Measurements from ENCODE around the gene DGCR8.

Gene DGCR8

DNA sequence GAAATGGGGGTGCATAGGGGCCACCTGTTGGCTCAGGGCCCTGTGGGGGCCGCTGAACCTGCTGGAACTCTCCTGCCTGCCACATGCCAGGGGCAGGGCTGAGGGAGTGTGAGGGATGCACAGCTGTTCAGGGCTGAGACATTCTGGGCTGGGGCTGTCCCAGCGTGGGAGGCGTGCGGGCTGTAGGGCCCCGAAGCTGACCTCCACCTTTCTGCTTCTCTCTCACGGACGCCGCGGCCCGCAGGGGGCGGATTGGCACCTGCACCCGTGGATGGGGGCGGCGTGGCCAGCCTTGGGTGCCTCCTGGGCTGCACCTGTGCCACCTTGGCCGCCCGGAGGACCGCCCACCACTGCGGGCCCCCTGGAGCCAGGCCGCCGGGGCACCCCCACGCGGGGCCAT is 66.7 kb downstream of the DGCR8 start:
- no peak overlapping the region for H3K4me3 ChIP-seq (ENCODE audit: low read depth, low read length)
- POLR2A ChIA-PET, result no interaction called here
- TF ChIP-seq, protein P1, sequence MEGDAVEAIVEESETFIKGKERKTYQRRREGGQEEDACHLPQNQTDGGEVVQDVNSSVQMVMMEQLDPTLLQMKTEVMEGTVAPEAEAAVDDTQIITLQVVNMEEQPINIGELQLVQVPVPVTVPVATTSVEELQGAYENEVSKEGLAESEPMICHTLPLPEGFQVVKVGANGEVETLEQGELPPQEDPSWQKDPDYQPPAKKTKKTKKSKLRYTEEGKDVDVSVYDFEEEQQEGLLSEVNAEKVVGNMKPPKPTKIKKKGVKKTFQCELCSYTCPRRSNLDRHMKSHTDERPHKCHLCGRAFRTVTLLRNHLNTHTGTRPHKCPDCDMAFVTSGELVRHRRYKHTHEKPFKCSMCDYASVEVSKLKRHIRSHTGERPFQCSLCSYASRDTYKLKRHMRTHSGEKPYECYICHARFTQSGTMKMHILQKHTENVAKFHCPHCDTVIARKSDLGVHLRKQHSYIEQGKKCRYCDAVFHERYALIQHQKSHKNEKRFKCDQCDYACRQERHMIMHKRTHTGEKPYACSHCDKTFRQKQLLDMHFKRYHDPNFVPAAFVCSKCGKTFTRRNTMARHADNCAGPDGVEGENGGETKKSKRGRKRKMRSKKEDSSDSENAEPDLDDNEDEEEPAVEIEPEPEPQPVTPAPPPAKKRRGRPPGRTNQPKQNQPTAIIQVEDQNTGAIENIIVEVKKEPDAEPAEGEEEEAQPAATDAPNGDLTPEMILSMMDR (IDR thresholded peaks at IDR 0.05; ENCODE audit: insufficient read depth, low read length, missing control alignments), result no peak
- CTCF ChIA-PET, result interaction anchor here (1.2 to 2.3 kb wide), 2 partner anchors 10 to 138 kb away, joined by 3 to 9 read pairs; no protein-coding TSS in a partner anchor
- no peak for DNase-seq (ENCODE audit: low read depth, low spot score)

DNA sequence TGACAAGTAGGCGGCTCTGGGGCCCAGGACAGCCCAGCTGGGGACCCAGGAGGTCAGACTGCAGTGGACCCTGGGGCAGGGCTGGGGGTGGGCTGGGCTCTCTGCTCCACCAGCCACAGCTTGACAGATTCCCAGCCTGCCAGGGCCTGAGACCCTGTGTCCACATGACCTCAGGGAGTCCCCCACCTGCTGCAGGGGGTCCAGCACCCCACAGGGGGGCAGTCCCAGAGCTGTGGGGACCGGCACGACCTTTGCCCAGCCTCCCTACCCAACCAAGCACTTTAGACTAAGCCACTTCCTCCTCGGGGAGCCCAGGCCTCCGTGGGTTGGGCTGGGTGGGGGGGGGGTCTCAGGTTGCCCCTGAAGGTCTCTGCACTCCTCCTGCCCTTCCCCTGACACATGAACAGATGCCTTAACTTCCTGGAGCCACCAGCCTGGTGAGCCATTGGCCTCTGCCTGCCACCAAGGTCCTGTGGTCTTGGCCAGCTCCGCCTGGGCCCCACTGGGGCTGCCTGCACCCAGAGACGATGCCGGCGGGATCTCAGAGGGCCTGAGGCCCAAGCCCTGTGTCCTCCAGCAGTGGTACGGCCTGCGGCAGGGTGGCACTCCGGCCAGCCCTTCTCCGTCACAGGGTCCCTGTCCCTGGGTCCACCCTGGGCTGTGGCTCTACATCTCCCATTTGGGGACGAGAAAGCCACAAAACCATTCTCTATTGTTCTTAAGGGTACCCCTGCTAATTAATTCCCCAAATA is 67.4 kb downstream of the DGCR8 start:
- CTCF ChIA-PET, result interaction anchor here (1.2 to 2.3 kb wide), 2 partner anchors 10 to 137 kb away, joined by 3 to 9 read pairs; no protein-coding TSS in a partner anchor

DNA sequence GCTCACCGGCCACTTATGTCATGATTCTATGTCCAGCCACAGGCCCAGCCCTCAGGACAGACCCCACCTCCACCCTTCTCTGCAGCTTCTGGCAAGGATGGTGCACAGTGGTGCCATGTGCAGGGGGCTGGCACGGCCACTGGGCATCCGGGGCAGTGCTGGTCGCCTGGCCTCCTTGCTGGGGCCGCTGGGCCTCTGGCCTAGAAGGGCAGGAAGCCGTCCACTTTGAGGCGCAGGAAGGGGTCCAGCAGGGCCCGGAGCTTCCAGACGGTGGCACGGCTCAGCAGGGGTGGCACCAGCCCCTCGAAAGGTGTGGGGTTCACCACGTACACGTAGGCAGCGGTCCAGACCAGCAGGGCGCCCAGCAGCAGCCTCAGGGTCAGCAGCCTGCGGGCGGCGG is 68.4 kb downstream of the DGCR8 start:
- ChIA-PET CTCF (interaction anchor here (2.3 kb wide), 1 partner anchor 9 kb away, joined by 9 read pairs; no protein-coding TSS in a partner anchor), POLR2A (no interaction called here)
- TF ChIP-seq, protein P1 (IDR thresholded peaks at IDR 0.05; ENCODE audit: insufficient read depth, low read length, missing control alignments), result no peak
- DNase-seq (ENCODE audit: low read depth, low spot score), result no peak
- H3K4me3 ChIP-seq (ENCODE audit: low read depth, low read length), result no peak overlapping the region

More for the DNA sequence above, 67.4 kb downstream of the DGCR8 start:
- no peak overlapping the region for H3K4me3 ChIP-seq (ENCODE audit: low read depth, low read length)
- no peak for DNase-seq (ENCODE audit: low read depth, low spot score)
- TF ChIP-seq, protein P1 (IDR thresholded peaks at IDR 0.05; ENCODE audit: insufficient read depth, low read length, missing control alignments), result no peak
- POLR2A ChIA-PET, result no interaction called here

DNA sequence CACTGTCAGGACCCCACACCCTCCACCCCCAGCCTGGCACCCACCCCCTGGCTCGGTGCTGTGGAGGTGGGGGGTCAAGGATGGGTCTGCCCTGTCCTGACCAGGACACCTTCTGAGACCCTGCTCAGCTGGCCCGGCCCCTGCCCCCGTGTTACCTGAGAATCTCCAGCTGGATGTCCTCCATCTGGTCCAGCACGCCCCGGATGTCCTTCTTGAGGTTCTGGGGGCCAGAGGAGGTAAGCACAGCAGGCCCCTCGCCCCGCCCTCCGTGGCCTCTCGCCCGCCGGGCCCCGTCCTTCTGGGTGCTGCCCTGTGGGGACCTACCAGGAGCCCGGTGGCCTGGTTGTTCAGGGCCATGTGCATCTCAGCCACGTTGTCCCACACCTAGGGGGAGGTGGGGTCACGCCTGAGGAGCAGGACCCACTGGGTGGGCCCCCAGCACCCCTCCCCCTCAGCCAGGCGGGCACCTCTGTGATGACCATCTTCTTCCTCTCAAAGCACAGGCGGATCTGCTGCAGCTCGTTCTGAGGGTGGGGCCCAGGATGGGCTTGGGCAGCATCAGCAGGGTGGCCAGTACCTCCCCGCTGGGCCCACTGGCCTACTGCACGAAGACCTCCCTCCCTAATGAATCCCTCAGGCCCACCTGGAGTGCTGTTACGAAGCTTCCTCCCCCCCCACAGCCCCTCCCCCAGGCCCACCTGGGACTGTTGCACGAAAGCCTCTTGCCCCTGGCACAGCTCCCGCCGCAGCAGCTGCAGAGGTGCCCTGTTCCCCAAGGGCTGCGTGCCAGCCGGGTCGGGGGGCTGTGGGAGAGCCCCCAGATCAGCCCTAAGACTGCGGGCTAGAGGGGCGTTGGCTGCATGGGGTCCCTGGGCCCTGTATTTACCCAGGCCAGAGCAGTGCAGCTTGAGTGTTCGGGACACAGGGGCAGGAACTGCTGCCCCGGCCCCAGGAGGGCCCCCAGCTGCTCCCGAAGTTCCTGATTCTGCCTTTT is 69.5 kb downstream of the DGCR8 start:
- no peak for DNase-seq (ENCODE audit: low read depth, low spot score)
- H3K4me3 ChIP-seq (ENCODE audit: low read depth, low read length), result no peak overlapping the region
- ChIA-PET POLR2A (no interaction called here), CTCF (no interaction called here)
- TF ChIP-seq, protein P1 (IDR thresholded peaks at IDR 0.05; ENCODE audit: insufficient read depth, low read length, missing control alignments), result no peak

DNA sequence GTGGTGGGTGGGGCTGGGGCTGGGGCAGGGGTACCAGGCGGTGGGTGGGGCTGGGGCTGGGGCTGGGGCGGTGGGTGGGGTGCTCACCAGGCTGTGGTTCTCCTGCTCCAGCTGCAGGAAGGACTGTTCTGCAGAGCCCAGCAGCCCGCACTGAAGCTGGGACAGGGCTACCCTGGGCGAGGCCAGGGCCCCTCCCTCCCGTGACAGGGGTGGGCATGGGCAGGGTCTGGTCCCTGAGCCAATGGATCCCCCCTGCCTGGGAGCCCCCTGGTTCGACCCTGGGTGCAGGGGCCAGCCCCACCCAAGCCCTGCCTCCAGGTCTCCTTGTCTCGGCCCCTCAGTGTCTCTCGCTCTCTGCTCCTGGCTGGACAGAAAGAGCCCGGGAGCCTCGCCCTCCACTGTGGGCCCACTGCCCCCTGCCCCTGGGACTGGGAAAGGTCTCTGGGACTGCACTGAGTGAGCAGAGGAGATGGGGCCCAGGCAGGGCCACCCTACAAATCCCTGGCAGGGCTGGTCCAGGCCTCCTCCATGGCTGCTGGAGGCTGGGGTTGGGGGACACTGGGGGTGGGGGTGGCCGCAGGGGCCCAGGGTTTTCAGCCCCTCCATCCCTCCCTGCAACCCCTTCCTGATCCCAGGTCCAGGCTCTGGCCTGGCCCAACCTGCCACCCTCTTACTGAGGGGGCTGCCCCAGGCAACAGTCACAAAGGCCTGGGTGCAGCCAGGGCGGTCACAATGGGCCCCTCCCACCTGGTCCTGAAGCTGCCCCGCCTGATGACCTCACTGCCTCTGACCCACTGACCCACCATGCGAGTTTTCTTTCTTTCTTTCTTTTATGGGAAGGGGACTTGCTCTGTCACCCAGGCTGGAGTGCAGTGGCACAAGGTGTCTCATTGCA is 70.6 kb downstream of the DGCR8 start, which contains the start of gene CCDC188:
CCDC188 (minus strand) TSS at position 675 of the 895 bp plus-strand sequence; CDS start at position 606, 69 bp downstream.
- H3K4me3 ChIP-seq (ENCODE audit: low read depth, low read length), result no peak within 1 kb of the TSS
- ChIA-PET POLR2A (no interaction called here), CTCF (interaction anchor here (1.1 kb wide), 1 partner anchor 14 kb away, joined by 3 read pairs; no protein-coding TSS in a partner anchor)
- TF ChIP-seq, protein P1 (IDR thresholded peaks at IDR 0.05; ENCODE audit: insufficient read depth, low read length, missing control alignments), result no peak
- no peak for DNase-seq (ENCODE audit: low read depth, low spot score)
